ENCODE data around the gene SMAD1.

Gene SMAD1

DNA sequence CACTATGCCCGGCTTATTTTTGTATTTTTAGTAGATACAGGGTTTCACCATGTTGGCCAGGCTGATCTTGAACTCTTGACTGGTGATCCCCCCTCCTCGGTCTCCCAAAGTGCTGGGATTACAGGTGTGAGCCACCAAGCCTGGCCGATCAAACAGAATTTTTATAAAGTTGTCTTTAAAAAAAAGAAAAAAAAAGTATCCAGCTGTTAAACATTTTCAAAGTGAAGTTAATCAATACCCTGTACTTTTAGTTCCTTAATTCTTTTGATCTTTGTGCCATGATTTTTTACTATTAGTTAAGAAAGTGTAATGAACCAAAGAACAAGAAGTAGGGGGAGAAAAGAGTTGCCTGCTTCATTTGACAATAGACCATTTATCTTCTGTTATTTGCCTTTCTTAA, 24.3 kb downstream of the SMAD1 start:
- no peaks in the 10 kb centered on the region for H3K9me3 ChIP-seq
- no peaks in the 10 kb centered on the region for H3K36me3 ChIP-seq
- no peak for DNase-seq
- H3K27me3 ChIP-seq, result no peaks in the 10 kb centered on the region
- H3K4me3 ChIP-seq (ENCODE audit: low read depth, low read length), result no peak overlapping the region
- peaks cover 12% of the 10 kb centered on the region; the same call in 1 of the 2 replicates for H3K4me1 ChIP-seq
- TF ChIP-seq, protein P1, sequence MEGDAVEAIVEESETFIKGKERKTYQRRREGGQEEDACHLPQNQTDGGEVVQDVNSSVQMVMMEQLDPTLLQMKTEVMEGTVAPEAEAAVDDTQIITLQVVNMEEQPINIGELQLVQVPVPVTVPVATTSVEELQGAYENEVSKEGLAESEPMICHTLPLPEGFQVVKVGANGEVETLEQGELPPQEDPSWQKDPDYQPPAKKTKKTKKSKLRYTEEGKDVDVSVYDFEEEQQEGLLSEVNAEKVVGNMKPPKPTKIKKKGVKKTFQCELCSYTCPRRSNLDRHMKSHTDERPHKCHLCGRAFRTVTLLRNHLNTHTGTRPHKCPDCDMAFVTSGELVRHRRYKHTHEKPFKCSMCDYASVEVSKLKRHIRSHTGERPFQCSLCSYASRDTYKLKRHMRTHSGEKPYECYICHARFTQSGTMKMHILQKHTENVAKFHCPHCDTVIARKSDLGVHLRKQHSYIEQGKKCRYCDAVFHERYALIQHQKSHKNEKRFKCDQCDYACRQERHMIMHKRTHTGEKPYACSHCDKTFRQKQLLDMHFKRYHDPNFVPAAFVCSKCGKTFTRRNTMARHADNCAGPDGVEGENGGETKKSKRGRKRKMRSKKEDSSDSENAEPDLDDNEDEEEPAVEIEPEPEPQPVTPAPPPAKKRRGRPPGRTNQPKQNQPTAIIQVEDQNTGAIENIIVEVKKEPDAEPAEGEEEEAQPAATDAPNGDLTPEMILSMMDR (IDR thresholded peaks at IDR 0.05; ENCODE audit: low read depth, low read length), result no peak

DNA sequence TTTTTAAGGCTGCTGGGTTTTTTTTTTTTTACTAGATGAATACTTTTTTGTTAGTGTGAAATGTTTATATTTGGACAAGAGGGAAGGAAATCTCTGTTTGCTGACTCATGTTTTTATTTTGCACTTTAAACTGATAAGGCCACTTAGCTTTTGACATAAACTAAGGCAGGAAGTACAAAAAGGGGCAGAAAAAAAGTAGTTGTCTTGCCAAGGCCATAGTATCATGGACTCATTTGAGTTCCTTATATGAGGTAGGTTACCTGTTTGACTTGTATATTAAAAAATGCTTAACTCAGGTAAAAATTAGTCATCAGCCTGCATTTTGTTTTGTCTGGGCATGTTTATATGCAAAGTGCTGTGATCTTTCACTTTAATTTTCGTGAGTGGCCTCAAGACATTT, 26.0 kb downstream of the SMAD1 start:
- Histone ChIP-seq H3K4me3 (ENCODE audit: low read depth, low read length) (no peak overlapping the region), H3K36me3 (no peaks in the 10 kb centered on the region; the same call in 1 of the 2 replicates), H3K27me3 (no peaks in the 10 kb centered on the region), H3K4me1 (0 out of 2 replicates have a peak, but pooled peaks cover 3% of the 10 kb centered on the region), H3K9me3 (no peaks in the 10 kb centered on the region; the same call in none of the 2 replicates)
- no peak for DNase-seq
- TF ChIP-seq, protein P1 (IDR thresholded peaks at IDR 0.05; ENCODE audit: low read depth, low read length), result no peak

DNA sequence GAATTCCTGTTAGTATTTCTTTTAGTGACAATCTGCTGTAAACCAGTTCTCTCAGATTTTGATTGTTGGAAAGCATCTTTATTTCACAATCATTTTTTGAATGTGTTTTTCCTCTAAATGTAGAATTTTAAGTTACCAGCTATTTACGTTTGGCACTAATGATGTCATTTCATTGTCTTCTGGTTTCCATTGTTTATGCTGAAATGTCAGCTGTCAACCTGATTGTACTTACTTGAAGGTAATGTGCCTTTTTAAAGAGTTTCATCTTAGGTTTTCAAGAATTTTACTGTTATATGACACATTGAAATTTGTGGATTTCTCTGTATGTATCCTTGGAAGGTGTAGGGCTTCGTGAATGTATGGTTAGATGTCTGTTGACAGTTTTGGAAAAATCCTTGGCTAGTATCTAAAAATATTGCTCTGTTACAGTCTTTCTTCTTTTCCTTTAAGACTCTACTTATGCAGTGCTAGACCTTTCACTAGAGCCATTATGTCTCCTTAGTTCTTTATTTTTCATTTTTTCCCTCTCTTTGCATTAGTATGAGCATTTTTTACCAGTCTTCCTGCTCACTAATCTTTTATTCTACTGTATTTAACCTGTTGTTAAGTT, 30.4 kb downstream of the SMAD1 start:
- no peak for DNase-seq
- TF ChIP-seq, protein P1 (IDR thresholded peaks at IDR 0.05; ENCODE audit: low read depth, low read length), result no peak
- Histone ChIP-seq H3K4me1 (0 out of 2 replicates have a peak, but pooled peaks cover 3% of the 10 kb centered on the region), H3K9me3 (no peaks in the 10 kb centered on the region; the same call in none of the 2 replicates), H3K27me3 (no peaks in the 10 kb centered on the region), H3K36me3 (peaks cover 8% of the 10 kb centered on the region), H3K4me3 (ENCODE audit: low read depth, low read length) (no peak overlapping the region)

DNA sequence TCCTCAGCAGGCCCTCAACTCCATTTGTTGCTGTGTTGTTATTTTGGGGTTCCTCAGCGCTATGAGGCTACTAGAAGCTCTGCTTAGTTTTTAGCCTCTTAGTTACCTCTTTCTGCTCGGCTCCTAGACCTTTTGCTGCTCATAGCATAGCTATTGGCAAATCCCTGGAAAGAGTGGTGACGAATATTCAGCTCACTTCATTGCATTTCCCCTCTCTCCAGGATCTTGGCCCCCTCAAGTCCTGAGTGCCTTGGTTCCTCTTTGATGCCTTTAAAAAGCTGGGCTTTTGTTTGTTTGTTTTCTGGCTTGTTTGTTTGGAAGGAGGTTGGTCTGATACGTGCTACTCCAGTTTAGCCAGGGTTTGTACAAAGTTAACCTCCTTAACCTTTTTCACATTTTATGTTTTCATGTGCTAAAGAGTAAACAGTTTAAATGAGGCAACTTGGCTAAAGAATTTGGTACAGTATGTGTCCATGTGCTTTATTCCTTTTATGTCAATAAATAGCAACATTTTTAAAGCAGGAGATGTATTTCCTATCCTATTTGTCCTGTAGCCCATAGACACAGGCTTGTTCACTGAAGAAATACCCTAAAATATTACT, 31.5 kb downstream of the SMAD1 start:
- H3K9me3 ChIP-seq, result no peaks in the 10 kb centered on the region; the same call in none of the 2 replicates
- H3K4me3 ChIP-seq (ENCODE audit: low read depth, low read length), result no peak overlapping the region
- TF ChIP-seq, protein P1 (IDR thresholded peaks at IDR 0.05; ENCODE audit: low read depth, low read length), result no peak
- H3K36me3 ChIP-seq, result peaks cover 8% of the 10 kb centered on the region
- no peaks in the 10 kb centered on the region for H3K27me3 ChIP-seq
- 0 out of 2 replicates have a peak, but pooled peaks cover 3% of the 10 kb centered on the region for H3K4me1 ChIP-seq
- DNase-seq, result no peak

DNA sequence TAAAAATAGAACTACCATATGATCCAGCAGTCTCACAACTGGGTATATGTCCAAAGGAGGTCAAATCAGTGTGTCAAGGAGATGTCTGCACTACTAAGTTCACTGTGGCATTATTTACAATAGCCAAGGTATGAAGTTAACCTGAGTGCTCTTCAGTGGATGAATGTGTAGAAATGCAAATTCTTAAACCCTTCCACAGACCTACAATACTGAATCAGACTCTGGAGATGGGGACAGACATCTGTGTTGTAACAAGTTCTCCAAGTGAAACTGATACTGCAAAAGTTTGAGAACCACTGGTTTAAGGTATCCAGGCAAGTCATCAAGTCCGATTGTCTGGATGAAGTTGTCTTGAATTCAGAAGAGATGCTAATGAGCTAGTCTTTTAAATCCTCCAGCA, 38.5 kb downstream of the SMAD1 start:
- H3K4me1 ChIP-seq, result peaks cover 3% of the 10 kb centered on the region
- no peaks in the 10 kb centered on the region for H3K9me3 ChIP-seq
- no peak for DNase-seq
- no peaks in the 10 kb centered on the region for H3K27me3 ChIP-seq
- H3K36me3 ChIP-seq, result no peaks in the 10 kb centered on the region; the same call in none of the 2 replicates
- TF ChIP-seq, protein P1 (IDR thresholded peaks at IDR 0.05; ENCODE audit: low read depth, low read length), result no peak
- no peak overlapping the region for H3K4me3 ChIP-seq (ENCODE audit: low read depth, low read length)

DNA sequence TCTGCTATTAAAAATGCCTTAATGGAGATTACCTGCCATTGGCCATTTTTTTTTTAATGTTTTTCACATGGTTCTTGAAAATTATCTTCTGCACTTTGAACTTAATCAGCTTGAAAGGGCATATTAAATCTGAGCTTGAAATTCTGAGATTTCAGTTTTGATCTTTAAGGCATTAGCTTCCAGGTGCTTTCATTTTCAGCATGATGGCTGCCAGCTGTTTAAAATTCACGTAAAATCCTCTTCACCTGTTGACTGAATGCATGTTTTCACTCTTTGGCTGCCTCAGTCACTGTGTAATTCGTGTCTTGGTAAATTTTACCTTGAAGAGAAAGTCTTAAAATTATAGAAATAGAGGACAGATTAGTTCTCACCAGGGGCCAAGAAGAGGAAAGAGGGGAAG, 39.6 kb downstream of the SMAD1 start:
- no peaks in the 10 kb centered on the region for H3K9me3 ChIP-seq
- TF ChIP-seq, protein P1 (IDR thresholded peaks at IDR 0.05; ENCODE audit: low read depth, low read length), result no peak

More for the DNA sequence above, 39.6 kb downstream of the SMAD1 start:
- Histone ChIP-seq H3K36me3 (no peaks in the 10 kb centered on the region; the same call in none of the 2 replicates), H3K4me1 (peaks cover 13% of the 10 kb centered on the region), H3K27me3 (no peaks in the 10 kb centered on the region), H3K4me3 (ENCODE audit: low read depth, low read length) (no peak overlapping the region)
- no peak for DNase-seq

Measured in BE2C (cell line).